BLaER1 treated with 17β-estradiol and CSF1 and Interleukin-3, amounts not matched to agents 10 nM and 100 nM (cell line): ENCODE data around the gene OR1J1.

Experiments
- H3K27ac ChIP-seq, 11 experiments: shearing (Covaris generic); formaldehyde crosslinking; 2 replicates each; pipeline ENCODE4 v1.8.1; 2022
- H3K27me3 ChIP-seq, 11 experiments: shearing (Covaris generic); formaldehyde crosslinking; 2 replicates each; pipeline ENCODE4 v1.8.1; 2022
- H3K36me3 ChIP-seq, 11 experiments: shearing (Covaris generic); formaldehyde crosslinking; 2 replicates each; pipeline ENCODE4 v1.8.1; 2022
- H3K4me1 ChIP-seq, 10 experiments: shearing (Covaris generic); formaldehyde crosslinking; 2 replicates each; pipeline ENCODE4 v1.8.1; 2022
- H3K4me2 ChIP-seq, 11 experiments: shearing (Covaris generic); formaldehyde crosslinking; 2 replicates each; pipeline ENCODE4 v1.8.1; 2022
- H3K4me3 ChIP-seq, 10 experiments: shearing (Covaris generic); formaldehyde crosslinking; 2 replicates each; pipeline ENCODE4 v1.8.1; 2022
- H3K9ac ChIP-seq, 11 experiments: shearing (Covaris generic); formaldehyde crosslinking; 2 replicates each; pipeline ENCODE4 v1.8.1; 2022
- H3K9me3 ChIP-seq, 11 experiments: shearing (Covaris generic); formaldehyde crosslinking; replicated peaks in 1 of 11; 2 replicates each; pipeline ENCODE4 v1.8.1; 2022
- H4K20me1 ChIP-seq, 11 experiments: shearing (Covaris generic); formaldehyde crosslinking; 2 replicates each; pipeline ENCODE4 v1.8.1; 2022
- Cebpa-rat ChIP-seq, 11 experiments: shearing (Covaris generic); IDR thresholded peaks; 2 replicates each; pipeline ENCODE4 v1.8.1; 2022

The OR1J1 gene, protein sequence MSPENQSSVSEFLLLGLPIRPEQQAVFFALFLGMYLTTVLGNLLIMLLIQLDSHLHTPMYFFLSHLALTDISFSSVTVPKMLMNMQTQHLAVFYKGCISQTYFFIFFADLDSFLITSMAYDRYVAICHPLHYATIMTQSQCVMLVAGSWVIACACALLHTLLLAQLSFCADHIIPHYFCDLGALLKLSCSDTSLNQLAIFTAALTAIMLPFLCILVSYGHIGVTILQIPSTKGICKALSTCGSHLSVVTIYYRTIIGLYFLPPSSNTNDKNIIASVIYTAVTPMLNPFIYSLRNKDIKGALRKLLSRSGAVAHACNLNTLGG

DNA sequence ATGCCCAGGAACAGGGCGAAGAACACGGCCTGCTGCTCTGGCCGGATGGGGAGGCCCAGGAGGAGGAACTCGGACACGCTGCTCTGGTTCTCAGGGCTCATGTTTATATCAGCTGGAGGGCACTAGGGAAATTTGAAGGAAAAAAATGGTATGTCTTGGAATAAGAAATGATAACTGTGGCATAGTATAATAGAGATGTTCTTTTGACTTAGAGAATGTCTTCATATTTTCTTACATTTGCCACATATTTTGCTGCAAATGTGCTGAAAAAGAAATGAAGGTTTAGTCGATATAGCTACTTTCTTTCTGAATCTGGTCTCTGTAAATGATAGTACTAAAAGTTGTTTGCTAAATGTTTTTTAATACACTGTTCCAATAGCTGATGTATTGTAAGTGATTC is at the start of gene OR1J1:
OR1J1 (minus strand) TSS at position 101 of the 400 bp plus-strand sequence; CDS start at position 101, 0 bp downstream.
- no peak within 1 kb of the TSS for H3K4me2 ChIP-seq
- no peak within 1 kb of the TSS for H3K4me3 ChIP-seq
- no peaks in the 10 kb centered on the region for H4K20me1 ChIP-seq
- no peak for TF ChIP-seq Cebpa-rat (IDR thresholded peaks at IDR 0.05)
- no peaks in the 10 kb centered on the region for H3K36me3 ChIP-seq
- no peaks in the 10 kb centered on the region for H3K9me3 ChIP-seq
- no peak within 1 kb of the TSS for H3K27ac ChIP-seq
- no peak within 1 kb of the TSS for H3K9ac ChIP-seq
- no peaks in the 10 kb centered on the region for H3K4me1 ChIP-seq
- no peaks in the 10 kb centered on the region for H3K27me3 ChIP-seq

DNA sequence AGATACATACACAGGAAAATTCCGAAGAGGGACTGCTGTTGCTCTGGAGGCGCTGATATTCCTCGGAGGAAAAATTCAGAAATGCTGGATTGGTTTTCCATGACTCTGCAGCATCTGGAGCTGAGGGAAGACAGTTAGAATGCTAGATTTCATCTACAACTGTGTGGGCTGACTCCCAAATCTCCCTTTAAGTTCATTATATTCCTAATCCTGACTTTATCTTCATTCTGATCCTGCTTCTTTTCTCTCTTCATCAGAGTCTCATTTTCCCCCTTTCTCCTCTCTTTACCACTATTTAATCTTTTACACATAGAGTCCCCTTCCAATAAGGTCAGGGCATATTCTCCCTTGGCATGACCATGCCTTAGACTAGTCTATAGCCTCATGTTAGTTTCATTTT is 49.5 kb upstream of the OR1J1 start, which contains the start of gene OR1N1:
OR1N1 (minus strand) TSS at position 101 of the 400 bp plus-strand sequence; CDS start at position 101, 0 bp downstream.
- Histone ChIP-seq H3K9ac (no peak within 1 kb of the TSS), H3K9me3 (no peaks in the 10 kb centered on the region), H3K4me1 (no peaks in the 10 kb centered on the region), H3K4me2 (no peak within 1 kb of the TSS), H3K36me3 (no peaks in the 10 kb centered on the region), H4K20me1 (no peaks in the 10 kb centered on the region), H3K27me3 (no peaks in the 10 kb centered on the region), H3K27ac (no peak within 1 kb of the TSS), H3K4me3 (no peak within 1 kb of the TSS)
- no peak for TF ChIP-seq Cebpa-rat (IDR thresholded peaks at IDR 0.05)

DNA sequence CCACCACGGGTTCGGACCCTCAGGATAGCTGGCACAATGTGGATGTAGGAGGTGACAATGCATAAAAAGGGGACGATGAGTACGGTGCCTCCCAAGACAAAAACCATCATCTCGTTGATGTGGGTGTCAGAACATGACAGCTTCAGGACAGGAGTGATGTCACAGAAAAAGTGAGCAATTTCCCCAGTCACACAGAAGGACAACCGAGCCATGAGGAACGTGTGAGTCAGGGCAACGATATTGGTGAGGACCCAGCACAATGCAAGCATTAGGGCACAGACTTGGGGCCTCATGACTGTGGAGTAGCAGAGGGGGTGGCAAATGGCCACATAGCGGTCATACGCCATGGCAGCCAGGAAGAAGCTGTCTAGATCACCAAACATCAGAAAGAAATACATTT is 48.9 kb upstream of the OR1J1 start:
- H3K9ac ChIP-seq, result no peak overlapping the region
- H3K4me2 ChIP-seq, result no peak overlapping the region
- no peaks in the 10 kb centered on the region for H3K36me3 ChIP-seq
- H4K20me1 ChIP-seq, result no peaks in the 10 kb centered on the region
- H3K4me1 ChIP-seq, result no peaks in the 10 kb centered on the region
- no peak overlapping the region for H3K27ac ChIP-seq
- H3K9me3 ChIP-seq, result no peaks in the 10 kb centered on the region
- no peak overlapping the region for H3K4me3 ChIP-seq
- H3K27me3 ChIP-seq, result no peaks in the 10 kb centered on the region
- no peak for TF ChIP-seq Cebpa-rat (IDR thresholded peaks at IDR 0.05)

DNA sequence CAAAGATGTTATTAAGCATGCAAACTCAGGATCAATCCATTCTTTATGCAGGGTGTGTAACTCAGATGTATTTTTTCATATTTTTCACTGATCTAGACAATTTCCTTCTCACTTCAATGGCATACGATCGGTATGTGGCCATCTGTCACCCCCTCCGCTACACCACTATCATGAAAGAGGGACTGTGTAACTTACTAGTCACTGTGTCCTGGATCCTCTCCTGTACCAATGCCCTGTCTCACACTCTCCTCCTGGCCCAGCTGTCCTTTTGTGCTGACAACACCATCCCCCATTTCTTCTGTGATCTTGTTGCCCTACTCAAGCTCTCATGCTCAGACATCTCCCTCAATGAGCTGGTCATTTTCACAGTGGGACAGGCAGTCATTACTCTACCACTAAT is 41.6 kb upstream of the OR1J1 start:
- H3K4me2 ChIP-seq, result no peak overlapping the region
- no peaks in the 10 kb centered on the region for H3K27me3 ChIP-seq
- H3K4me3 ChIP-seq, result no peak overlapping the region
- no peaks in the 10 kb centered on the region for H3K4me1 ChIP-seq
- no peak overlapping the region for H3K27ac ChIP-seq
- H4K20me1 ChIP-seq, result no peaks in the 10 kb centered on the region
- no peak overlapping the region for H3K9ac ChIP-seq
- no peaks in the 10 kb centered on the region for H3K36me3 ChIP-seq
- H3K9me3 ChIP-seq, result no peaks in the 10 kb centered on the region
- no peak for TF ChIP-seq Cebpa-rat (IDR thresholded peaks at IDR 0.05)

DNA sequence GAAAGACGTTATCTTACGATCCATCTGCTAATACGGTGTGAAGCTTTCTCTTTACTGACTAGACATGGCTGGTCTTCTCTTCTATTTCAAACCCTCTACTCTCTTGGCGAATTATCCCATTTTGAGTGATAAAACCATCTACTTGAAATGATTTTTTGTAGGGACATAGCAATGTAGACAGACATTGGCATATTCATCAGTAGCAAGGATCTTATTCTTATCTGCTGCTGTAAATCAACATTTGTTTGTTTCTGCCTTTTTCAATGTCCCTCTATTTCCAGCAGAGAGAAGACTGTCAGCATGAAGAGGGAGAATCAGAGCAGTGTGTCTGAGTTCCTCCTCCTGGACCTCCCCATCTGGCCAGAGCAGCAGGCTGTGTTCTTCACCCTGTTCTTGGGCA is 41.1 kb upstream of the OR1J1 start, which contains the start of gene OR1J4:
OR1J4 (plus strand) TSS at position 301 of the 400 bp plus-strand sequence; CDS start at position 301, 0 bp downstream.
- Histone ChIP-seq H3K27ac (no peak within 1 kb of the TSS), H3K9ac (no peak within 1 kb of the TSS), H3K9me3 (no peaks in the 10 kb centered on the region), H3K4me1 (no peaks in the 10 kb centered on the region), H4K20me1 (no peaks in the 10 kb centered on the region), H3K4me3 (no peak within 1 kb of the TSS), H3K36me3 (no peaks in the 10 kb centered on the region), H3K4me2 (no peak within 1 kb of the TSS), H3K27me3 (no peaks in the 10 kb centered on the region)
- no peak for TF ChIP-seq Cebpa-rat (IDR thresholded peaks at IDR 0.05)

DNA sequence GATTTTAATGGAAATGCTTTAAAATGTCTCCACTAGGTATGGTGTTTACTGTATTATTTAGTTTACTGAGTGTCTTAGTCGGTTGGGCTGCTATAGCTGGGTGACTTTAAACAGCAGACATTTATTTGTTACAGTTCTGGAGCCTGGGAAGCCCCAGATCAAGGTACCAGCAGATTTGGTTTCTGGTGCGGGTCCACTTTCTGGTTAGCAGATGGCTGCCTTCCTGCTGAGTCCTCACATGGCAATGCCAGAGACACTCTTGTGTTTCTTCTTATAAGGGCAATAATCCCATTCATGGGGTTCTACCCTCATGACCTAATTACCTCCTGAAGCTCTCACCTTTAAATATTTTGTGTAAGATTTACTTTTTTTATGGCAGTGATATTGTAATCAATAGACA is 40.5 kb upstream of the OR1J1 start:
- no peaks in the 10 kb centered on the region for H3K27me3 ChIP-seq
- no peak overlapping the region for H3K9ac ChIP-seq
- H3K4me1 ChIP-seq, result no peaks in the 10 kb centered on the region
- no peak overlapping the region for H3K27ac ChIP-seq
- no peak overlapping the region for H3K4me2 ChIP-seq
- H4K20me1 ChIP-seq, result no peaks in the 10 kb centered on the region
- no peak for TF ChIP-seq Cebpa-rat (IDR thresholded peaks at IDR 0.05)
- no peak overlapping the region for H3K4me3 ChIP-seq
- no peaks in the 10 kb centered on the region for H3K36me3 ChIP-seq
- H3K9me3 ChIP-seq, result no peaks in the 10 kb centered on the region

DNA sequence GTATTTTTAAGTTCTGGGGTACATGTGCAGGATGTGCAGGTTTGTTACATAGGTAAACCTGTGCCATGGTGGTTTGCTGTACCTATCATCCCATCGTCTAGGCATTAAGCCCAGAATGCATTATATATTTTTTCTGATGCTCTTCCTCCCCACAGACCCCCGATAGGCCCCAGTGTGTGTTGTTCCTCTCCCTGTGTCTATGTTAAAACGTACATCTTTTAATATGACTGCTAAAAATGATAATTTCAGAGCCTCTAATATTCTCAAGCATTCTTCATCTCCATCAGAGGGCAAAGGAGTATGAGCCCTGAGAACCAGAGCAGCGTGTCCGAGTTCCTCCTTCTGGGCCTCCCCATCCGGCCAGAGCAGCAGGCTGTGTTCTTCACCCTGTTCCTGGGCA is 32.8 kb upstream of the OR1J1 start, which contains the start of gene OR1J2:
OR1J2 (plus strand) TSS at position 301 of the 400 bp plus-strand sequence; CDS start at position 301, 0 bp downstream.
- no peak within 1 kb of the TSS for H3K27ac ChIP-seq
- no peak for TF ChIP-seq Cebpa-rat (IDR thresholded peaks at IDR 0.05)
- H3K36me3 ChIP-seq, result no peaks in the 10 kb centered on the region
- H3K4me1 ChIP-seq, result no peaks in the 10 kb centered on the region
- no peaks in the 10 kb centered on the region for H4K20me1 ChIP-seq
- no peak within 1 kb of the TSS for H3K4me2 ChIP-seq
- no peak within 1 kb of the TSS for H3K9ac ChIP-seq
- no peaks in the 10 kb centered on the region for H3K9me3 ChIP-seq
- H3K4me3 ChIP-seq, result no peak within 1 kb of the TSS
- no peaks in the 10 kb centered on the region for H3K27me3 ChIP-seq

DNA sequence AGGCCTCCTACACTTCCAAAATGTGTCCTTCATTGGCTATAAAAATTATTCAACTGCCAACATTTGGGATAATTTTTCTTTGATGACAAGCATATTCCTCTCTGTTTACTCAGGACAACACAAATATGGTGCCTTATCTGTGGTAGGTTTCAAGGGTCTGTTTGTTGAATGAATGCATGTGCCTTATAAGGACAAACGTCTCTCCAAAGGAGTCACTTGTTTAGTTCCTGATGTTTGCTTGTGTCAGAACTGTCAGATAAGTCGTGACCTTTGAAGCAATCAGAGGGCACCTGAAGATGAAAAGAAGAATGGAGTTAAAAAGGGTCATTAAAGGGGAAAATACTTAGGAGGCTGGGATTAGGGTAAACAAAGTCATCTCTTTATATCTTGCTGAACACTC is 29.2 kb upstream of the OR1J1 start:
- Histone ChIP-seq H3K27me3 (no peaks in the 10 kb centered on the region), H3K4me1 (no peaks in the 10 kb centered on the region), H4K20me1 (no peaks in the 10 kb centered on the region), H3K4me2 (no peak overlapping the region), H3K9ac (no peak overlapping the region), H3K36me3 (no peaks in the 10 kb centered on the region), H3K9me3 (no peaks in the 10 kb centered on the region), H3K27ac (no peak overlapping the region), H3K4me3 (no peak overlapping the region)
- TF ChIP-seq Cebpa-rat (IDR thresholded peaks at IDR 0.05), result no peak

DNA sequence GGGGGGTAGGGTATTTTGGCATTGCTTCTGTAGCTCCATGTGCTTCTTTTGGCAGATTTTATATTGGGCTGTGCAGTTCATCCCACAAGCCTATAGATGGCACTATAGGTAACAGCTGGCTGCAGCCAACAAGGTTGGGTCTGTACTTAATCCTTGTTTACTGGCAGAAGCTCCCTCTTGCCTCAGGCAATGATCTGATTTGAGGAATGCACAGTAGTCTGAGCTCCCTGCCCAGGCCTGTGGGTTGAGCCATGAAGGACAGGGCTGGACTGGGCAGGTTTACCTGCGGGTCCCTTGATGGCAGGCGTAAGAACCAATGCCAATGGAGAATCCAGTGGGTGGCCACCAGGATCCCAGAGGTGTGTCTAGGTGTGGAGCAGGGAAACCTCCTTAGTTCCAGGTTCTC is 21.2 kb upstream of the OR1J1 start:
- Histone ChIP-seq H3K27me3 (no peaks in the 10 kb centered on the region), H3K27ac (no peak overlapping the region), H3K36me3 (no peaks in the 10 kb centered on the region), H3K4me2 (no peak overlapping the region), H3K9ac (no peak overlapping the region), H3K9me3 (peaks cover 7 to 21% (median 17%) of the 10 kb centered on the region in 11 experiments; a peak in 15 of 22 replicates), H4K20me1 (no peaks in the 10 kb centered on the region), H3K4me1 (no peaks in the 10 kb centered on the region), H3K4me3 (no peak overlapping the region)
- TF ChIP-seq Cebpa-rat (IDR thresholded peaks at IDR 0.05), result no peak

DNA sequence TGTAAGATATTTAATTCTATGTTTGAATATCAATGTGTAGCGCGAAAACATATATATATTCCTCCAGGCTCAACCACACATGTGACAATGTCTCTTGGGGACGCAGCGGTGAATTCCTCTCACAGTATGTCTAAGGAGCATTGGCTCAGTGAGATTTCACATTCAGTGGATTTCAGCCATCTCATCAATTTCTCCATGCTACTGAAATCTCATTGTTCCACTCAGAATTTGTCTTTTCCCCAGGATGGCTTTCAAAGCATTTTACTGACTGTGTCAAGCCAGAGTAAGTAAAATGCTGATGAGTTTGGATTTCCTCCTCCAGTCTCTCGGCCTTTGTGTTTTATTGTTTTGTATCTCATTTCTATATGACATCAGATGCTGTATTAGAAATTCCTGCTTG is 1.3 kb upstream of the OR1J1 start:
- Histone ChIP-seq H3K27me3 (no peaks in the 10 kb centered on the region), H4K20me1 (no peaks in the 10 kb centered on the region), H3K9ac (no peak overlapping the region), H3K4me1 (no peaks in the 10 kb centered on the region), H3K27ac (no peak overlapping the region), H3K9me3 (no peaks in the 10 kb centered on the region), H3K4me3 (no peak overlapping the region), H3K4me2 (no peak overlapping the region), H3K36me3 (no peaks in the 10 kb centered on the region)
- no peak for TF ChIP-seq Cebpa-rat (IDR thresholded peaks at IDR 0.05)
